HepG2 (cell line): ENCODE data around the gene ERC1. TPM values are rescaled to one million over a fixed set of nuclear protein-coding genes. Genes with fewer than 3 reads are reported as not detected.

Source experiments
- ELF4 ChIP-seq: sonication (generic); formaldehyde crosslinking; IDR thresholded peaks from 2 replicates; pipeline ENCODE4 v1.5.0; 2020; ENCODE audit warnings: missing genetic modification reagents, mild to moderate bottlenecking, moderate library complexity, borderline replicate concordance
- HNF4G ChIP-seq, 2 experiments: sonication (generic) in 1 of 2; formaldehyde crosslinking in 1 of 2; IDR thresholded peaks; 2 replicates each; pipeline versions ENCODE4 v1.4.0 to v1.6.1; 2011 to 2020; ENCODE audit warnings: borderline replicate concordance in 2 of 2, low read depth in 2 of 2, mild to moderate bottlenecking in 2 of 2, low read length in 1 of 2, missing genetic modification reagents in 1 of 2, moderate library complexity in 1 of 2
- KLF11 ChIP-seq: IDR thresholded peaks from 2 replicates; pipeline ENCODE4 v1.6.1; 2016; ENCODE audit warnings: missing compliant biosample characterization
- RBM39 ChIP-seq: fragments of 200-400 bp; formaldehyde crosslinking; IDR thresholded peaks from one replicate; pipeline ENCODE4 v1.6.1; 2018; ENCODE audit warnings: antibody characterized with exemption, mild to moderate bottlenecking, low read depth, low read length; ENCODE audit not compliant: poor library complexity, severe bottlenecking
- SAFB2 ChIP-seq: sonication (generic); formaldehyde crosslinking; IDR thresholded peaks from 2 replicates; pipeline ENCODE4 v1.5.1; 2020; ENCODE audit warnings: missing genetic modification reagents, low read depth, mild to moderate bottlenecking, borderline replicate concordance
- ZFP82 ChIP-seq: sonication (generic); formaldehyde crosslinking; IDR thresholded peaks from 2 replicates; pipeline ENCODE4 v1.5.1; 2020; ENCODE audit warnings: mild to moderate bottlenecking, missing genetic modification reagents, borderline replicate concordance
- ZMAT3 ChIP-seq: sonication (generic); formaldehyde crosslinking; conservative IDR thresholded peaks from 2 replicates; pipeline ENCODE4 v1.7.0; 2021; ENCODE audit warnings: missing genetic modification reagents
- ZNF136 ChIP-seq: sonication (generic); formaldehyde crosslinking; IDR thresholded peaks from 2 replicates; pipeline ENCODE4 v1.8.1; 2022; ENCODE audit warnings: low read depth, mild to moderate bottlenecking, moderate library complexity, missing genetic modification reagents
- ZNF354B ChIP-seq: sonication (generic); formaldehyde crosslinking; IDR thresholded peaks from 2 replicates; pipeline ENCODE4 v1.8.0; 2022; ENCODE audit warnings: mild to moderate bottlenecking, missing genetic modification reagents
- ZNF441 ChIP-seq: sonication (generic); formaldehyde crosslinking; IDR thresholded peaks from 2 replicates; pipeline ENCODE4 v1.7.0; 2021; ENCODE audit warnings: missing genetic modification reagents, borderline replicate concordance
- ZNF567 ChIP-seq: sonication (generic); formaldehyde crosslinking; IDR thresholded peaks from 2 replicates; pipeline ENCODE4 v1.8.1; 2023; ENCODE audit warnings: mild to moderate bottlenecking, missing genetic modification reagents, borderline replicate concordance
- ZNF605 ChIP-seq: sonication (generic); formaldehyde crosslinking; IDR thresholded peaks from 2 replicates; pipeline ENCODE4 v1.8.0; 2022; ENCODE audit warnings: mild to moderate bottlenecking, missing genetic modification reagents
- ZSCAN22 ChIP-seq: sonication (generic); formaldehyde crosslinking; IDR thresholded peaks from 2 replicates; pipeline ENCODE4 v1.4.0; 2020; ENCODE audit warnings: mild to moderate bottlenecking, missing genetic modification reagents
- polyA plus RNA-seq, 8 experiments: library from polyadenylated mRNA; depleted of rRNA in 3 of 8; stranded (reverse) in 7 of 8; unstranded in 1 of 8; fragments of >200 nt; fragmentation: Illumina TruSeq in 4 of 8; extraction: Trizol in 4 of 8; gene quantifications; 2 replicates each; pipeline versions ENCODE4 v1.2.1 to v1.2.3, GENCODE V29; 2011 to 2016; ENCODE audit warnings: low read depth in 4 of 8, missing spikeins in 1 of 8, mixed read lengths in 1 of 8; ENCODE audit not compliant: insufficient read depth in 1 of 8
- total RNA-seq, 5 experiments: library from RNA; depleted of rRNA; stranded (reverse); fragments of >200 nt; fragmentation: Illumina TruSeq; extraction: Trizol; gene quantifications; 2 replicates each; pipeline ENCODE4 v1.2.3, GENCODE V29; 2016; ENCODE audit warnings: low read depth in 1 of 5
- TF ChIP-seq, protein P1 (sequence below): sonication (generic); formaldehyde crosslinking; IDR thresholded peaks from 2 replicates; pipeline ENCODE4 v1.4.0; 2020; ENCODE audit warnings: missing genetic modification reagents
- TF ChIP-seq, protein P2 (sequence below): sonication (generic); formaldehyde crosslinking; IDR thresholded peaks from 2 replicates; pipeline ENCODE4 v1.4.0; 2020; ENCODE audit warnings: missing genetic modification reagents, mild to moderate bottlenecking, borderline replicate concordance
- TF ChIP-seq, protein P3 (sequence below): sonication (generic); formaldehyde crosslinking; IDR thresholded peaks from 2 replicates; pipeline ENCODE4 v1.4.0; 2020; ENCODE audit warnings: missing genetic modification reagents
- TF ChIP-seq, protein P4 (sequence below), 2 experiments: sonication (generic) in 1 of 2; formaldehyde crosslinking in 1 of 2; IDR thresholded peaks; 2 replicates each; pipeline versions ENCODE4 v1.4.0 to v1.6.1; 2018 to 2020; ENCODE audit warnings: missing genetic modification reagents in 2 of 2, borderline replicate concordance in 1 of 2, low read depth in 1 of 2, mild to moderate bottlenecking in 1 of 2, missing biosample characterization in 1 of 2
- TF ChIP-seq, protein P5 (sequence below): sonication (generic); formaldehyde crosslinking; IDR thresholded peaks from 2 replicates; pipeline ENCODE4 v1.8.0; 2022; ENCODE audit warnings: mild to moderate bottlenecking, missing genetic modification reagents, borderline replicate concordance

The ERC1 gene
- total and polyA plus RNA-seq, 2 of the 13 experiments (the other 11 are each of a cell fraction or from before 2014, with no cell fraction given): 6.1 to 12.4 TPM

DNA sequence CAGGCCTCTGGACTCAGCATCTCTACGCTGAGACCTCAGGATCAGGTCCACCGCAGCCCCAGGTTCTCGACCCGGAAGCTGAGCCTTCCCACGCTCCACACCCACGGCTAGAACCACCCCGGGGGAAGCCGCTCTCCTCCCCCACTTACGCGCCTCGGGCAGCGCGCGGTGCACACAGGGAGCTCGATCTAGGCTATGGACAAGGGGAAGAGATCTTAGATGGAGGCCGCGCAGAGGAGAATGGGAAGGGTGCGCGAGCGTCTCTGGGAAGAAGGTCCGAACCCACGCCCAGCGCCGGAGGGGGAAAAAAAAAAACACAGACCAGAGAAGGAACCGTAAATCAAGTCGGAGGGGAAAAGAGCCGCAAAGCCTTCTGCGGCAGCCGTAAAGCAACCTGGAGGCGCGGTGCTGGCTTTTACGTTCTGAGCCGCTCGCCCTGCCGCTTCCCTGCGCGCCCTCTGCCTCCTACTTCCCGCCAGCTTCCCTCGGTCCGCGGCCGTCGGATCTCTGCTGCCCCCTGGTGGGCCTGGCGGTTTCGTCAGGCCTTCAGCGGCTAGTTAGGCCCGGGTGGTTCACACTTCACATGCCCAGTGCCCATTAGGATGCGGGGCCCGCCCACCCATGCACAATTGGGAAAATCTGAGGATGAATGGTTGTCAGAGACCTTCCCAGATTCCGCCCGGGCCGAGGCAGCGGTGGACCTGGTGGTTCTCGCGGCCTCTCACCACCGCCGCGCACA, 41.4 kb upstream of the ERC1 start, which contains the start of gene RAD52 (continued):
- TF ChIP-seq, protein P1, sequence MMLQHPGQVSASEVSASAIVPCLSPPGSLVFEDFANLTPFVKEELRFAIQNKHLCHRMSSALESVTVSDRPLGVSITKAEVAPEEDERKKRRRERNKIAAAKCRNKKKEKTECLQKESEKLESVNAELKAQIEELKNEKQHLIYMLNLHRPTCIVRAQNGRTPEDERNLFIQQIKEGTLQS (CRISPR knock-in tag): 0 out of 2 replicates have a peak, but pooled peaks have one; percentile 6
- peak; percentile 78 for TF ChIP-seq RBM39
- peak; percentile 76 for TF ChIP-seq ZFP82 (CRISPR knock-in tag)
- peak; percentile 24; the same call in 1 of the 2 replicates for TF ChIP-seq ZNF567 (CRISPR knock-in tag)
- TF ChIP-seq ZMAT3 (CRISPR knock-in tag): peak; percentile 54; the same call in 1 of the 2 replicates
- TF ChIP-seq, protein P2, sequence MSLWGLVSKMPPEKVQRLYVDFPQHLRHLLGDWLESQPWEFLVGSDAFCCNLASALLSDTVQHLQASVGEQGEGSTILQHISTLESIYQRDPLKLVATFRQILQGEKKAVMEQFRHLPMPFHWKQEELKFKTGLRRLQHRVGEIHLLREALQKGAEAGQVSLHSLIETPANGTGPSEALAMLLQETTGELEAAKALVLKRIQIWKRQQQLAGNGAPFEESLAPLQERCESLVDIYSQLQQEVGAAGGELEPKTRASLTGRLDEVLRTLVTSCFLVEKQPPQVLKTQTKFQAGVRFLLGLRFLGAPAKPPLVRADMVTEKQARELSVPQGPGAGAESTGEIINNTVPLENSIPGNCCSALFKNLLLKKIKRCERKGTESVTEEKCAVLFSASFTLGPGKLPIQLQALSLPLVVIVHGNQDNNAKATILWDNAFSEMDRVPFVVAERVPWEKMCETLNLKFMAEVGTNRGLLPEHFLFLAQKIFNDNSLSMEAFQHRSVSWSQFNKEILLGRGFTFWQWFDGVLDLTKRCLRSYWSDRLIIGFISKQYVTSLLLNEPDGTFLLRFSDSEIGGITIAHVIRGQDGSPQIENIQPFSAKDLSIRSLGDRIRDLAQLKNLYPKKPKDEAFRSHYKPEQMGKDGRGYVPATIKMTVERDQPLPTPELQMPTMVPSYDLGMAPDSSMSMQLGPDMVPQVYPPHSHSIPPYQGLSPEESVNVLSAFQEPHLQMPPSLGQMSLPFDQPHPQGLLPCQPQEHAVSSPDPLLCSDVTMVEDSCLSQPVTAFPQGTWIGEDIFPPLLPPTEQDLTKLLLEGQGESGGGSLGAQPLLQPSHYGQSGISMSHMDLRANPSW (CRISPR knock-in tag): peak; percentile 78; the same call in 1 of the 2 replicates
- TF ChIP-seq ZNF441 (CRISPR knock-in tag): peak; percentile 40; the same call in 1 of the 2 replicates
- TF ChIP-seq, protein P3, sequence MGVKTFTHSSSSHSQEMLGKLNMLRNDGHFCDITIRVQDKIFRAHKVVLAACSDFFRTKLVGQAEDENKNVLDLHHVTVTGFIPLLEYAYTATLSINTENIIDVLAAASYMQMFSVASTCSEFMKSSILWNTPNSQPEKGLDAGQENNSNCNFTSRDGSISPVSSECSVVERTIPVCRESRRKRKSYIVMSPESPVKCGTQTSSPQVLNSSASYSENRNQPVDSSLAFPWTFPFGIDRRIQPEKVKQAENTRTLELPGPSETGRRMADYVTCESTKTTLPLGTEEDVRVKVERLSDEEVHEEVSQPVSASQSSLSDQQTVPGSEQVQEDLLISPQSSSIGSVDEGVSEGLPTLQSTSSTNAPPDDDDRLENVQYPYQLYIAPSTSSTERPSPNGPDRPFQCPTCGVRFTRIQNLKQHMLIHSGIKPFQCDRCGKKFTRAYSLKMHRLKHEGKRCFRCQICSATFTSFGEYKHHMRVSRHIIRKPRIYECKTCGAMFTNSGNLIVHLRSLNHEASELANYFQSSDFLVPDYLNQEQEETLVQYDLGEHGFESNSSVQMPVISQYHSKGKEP (CRISPR knock-in tag): 0 out of 2 replicates have a peak, but pooled peaks have one; percentile 40
- peak; percentile 95 for TF ChIP-seq ZNF605 (CRISPR knock-in tag)
- no peak for TF ChIP-seq ZNF354B (CRISPR knock-in tag)
- TF ChIP-seq, protein P4, sequence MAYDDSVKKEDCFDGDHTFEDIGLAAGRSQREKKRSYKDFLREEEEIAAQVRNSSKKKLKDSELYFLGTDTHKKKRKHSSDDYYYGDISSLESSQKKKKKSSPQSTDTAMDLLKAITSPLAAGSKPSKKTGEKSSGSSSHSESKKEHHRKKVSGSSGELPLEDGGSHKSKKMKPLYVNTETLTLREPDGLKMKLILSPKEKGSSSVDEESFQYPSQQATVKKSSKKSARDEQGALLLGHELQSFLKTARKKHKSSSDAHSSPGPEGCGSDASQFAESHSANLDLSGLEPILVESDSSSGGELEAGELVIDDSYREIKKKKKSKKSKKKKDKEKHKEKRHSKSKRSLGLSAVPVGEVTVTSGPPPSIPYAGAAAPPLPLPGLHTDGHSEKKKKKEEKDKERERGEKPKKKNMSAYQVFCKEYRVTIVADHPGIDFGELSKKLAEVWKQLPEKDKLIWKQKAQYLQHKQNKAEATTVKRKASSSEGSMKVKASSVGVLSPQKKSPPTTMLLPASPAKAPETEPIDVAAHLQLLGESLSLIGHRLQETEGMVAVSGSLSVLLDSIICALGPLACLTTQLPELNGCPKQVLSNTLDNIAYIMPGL (CRISPR knock-in tag; IDR thresholded peaks at IDR 0.05; ENCODE audit: borderline replicate concordance in 1 of 2, low read depth in 1 of 2): peak; percentile 96
- peak; percentile 70; the same call in 1 of the 2 replicates for TF ChIP-seq SAFB2
- peak; percentile 72; the same call in 1 of the 2 replicates for TF ChIP-seq KLF11 (CRISPR knock-in tag)
- no peak; the same call in 1 of the 2 replicates for TF ChIP-seq ZNF136 (CRISPR knock-in tag)
- no peak for TF ChIP-seq ELF4 (CRISPR knock-in tag)
- TF ChIP-seq ZSCAN22 (CRISPR knock-in tag): 0 out of 2 replicates have a peak, but pooled peaks have one; percentile 14
- TF ChIP-seq, protein P5, sequence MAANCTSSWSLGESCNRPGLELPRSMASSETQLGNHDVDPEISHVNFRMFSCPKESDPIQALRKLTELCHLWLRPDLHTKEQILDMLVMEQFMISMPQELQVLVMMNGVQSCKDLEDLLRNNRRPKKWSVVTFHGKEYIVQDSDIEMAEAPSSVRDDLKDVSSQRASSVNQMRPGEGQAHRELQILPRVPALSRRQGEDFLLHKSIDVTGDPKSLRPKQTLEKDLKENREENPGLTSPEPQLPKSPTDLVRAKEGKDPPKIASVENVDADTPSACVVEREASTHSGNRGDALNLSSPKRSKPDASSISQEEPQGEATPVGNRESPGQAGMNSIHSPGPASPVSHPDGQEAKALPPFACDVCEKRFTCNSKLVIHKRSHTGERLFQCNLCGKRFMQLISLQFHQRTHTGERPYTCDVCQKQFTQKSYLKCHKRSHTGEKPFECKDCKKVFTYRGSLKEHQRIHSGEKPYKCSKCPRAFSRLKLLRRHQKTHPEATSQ (CRISPR knock-in tag): peak; percentile 24; the same call in 1 of the 2 replicates
- no peak for TF ChIP-seq HNF4G (IDR thresholded peaks at IDR 0.05; ENCODE audit: borderline replicate concordance, low read depth, low read length)
- TF ChIP-seq HNF4G (CRISPR knock-in tag; IDR thresholded peaks at IDR 0.05; ENCODE audit: borderline replicate concordance, low read depth): 0 out of 2 replicates have a peak, but pooled peaks have one; percentile 42
